ENCODE measurements around the gene PPP1R14C.

Gene PPP1R14C

DNA sequence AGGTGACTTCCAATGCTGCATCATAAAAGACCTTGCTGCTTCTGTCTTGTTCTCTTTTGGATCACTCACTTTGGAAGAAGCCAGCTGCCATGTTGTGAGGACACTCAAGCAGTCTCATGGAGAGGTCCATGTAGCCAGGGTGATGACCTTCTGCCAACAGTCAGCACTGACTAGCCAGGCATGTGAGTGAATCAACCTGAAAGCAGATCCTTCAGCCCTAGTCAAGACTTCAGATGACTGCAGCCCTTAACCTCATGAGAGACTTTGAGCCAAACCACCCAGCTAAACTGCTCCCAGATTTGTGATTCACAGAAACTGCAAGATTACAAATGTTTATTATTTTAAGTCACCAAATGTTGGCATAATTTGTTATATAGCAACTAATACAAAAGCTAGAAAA is 140.0 kb downstream of the PPP1R14C start:
- H3K4me3 ChIP-seq (ENCODE audit: low read depth, low read length), result no peak overlapping the region
- TF ChIP-seq CTCF (IDR thresholded peaks at IDR 0.05; ENCODE audit: borderline replicate concordance, insufficient read depth, low read depth, low read length), result no peak

GRCh38 chr6:150286460-150286859 is 143.6 kb downstream of the PPP1R14C start:
- H3K4me3 ChIP-seq (ENCODE audit: low read depth, low read length), result no peak overlapping the region
- no peak for TF ChIP-seq CTCF (IDR thresholded peaks at IDR 0.05; ENCODE audit: borderline replicate concordance, insufficient read depth, low read depth, low read length)

GRCh38 chr6:150286912-150287311 is 144.1 kb downstream of the PPP1R14C start:
- no peak for TF ChIP-seq CTCF (IDR thresholded peaks at IDR 0.05; ENCODE audit: borderline replicate concordance, insufficient read depth, low read depth, low read length)
- H3K4me3 ChIP-seq (ENCODE audit: low read depth, low read length), result no peak overlapping the region

DNA sequence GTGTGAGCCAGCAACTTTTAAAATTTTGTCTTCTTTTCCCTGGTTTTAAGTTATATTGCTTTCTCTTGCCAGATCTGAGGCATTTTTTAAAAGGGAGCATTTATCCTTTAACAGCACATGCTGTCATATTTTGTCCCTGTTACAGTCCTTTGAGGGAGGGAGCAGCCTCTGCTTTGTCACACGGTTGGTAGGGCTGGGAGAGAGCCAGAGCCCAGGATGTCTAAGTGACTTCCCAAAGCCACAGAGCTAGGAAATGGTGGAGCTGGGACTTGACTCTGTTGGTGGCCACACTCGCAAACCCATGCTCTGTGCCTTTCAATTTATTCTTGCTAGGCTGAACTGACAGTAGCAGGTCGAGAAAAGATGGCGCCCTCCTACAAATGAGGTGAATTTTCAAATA is 145.6 kb downstream of the PPP1R14C start:
- no peak for TF ChIP-seq CTCF (IDR thresholded peaks at IDR 0.05; ENCODE audit: borderline replicate concordance, insufficient read depth, low read depth, low read length)
- no peak overlapping the region for H3K4me3 ChIP-seq (ENCODE audit: low read depth, low read length)

GRCh38 chr6:150289454-150290071 is 146.7 kb downstream of the PPP1R14C start:
- no peak for TF ChIP-seq CTCF (IDR thresholded peaks at IDR 0.05; ENCODE audit: borderline replicate concordance, insufficient read depth, low read depth, low read length)
- H3K4me3 ChIP-seq (ENCODE audit: low read depth, low read length), result no peak overlapping the region

DNA sequence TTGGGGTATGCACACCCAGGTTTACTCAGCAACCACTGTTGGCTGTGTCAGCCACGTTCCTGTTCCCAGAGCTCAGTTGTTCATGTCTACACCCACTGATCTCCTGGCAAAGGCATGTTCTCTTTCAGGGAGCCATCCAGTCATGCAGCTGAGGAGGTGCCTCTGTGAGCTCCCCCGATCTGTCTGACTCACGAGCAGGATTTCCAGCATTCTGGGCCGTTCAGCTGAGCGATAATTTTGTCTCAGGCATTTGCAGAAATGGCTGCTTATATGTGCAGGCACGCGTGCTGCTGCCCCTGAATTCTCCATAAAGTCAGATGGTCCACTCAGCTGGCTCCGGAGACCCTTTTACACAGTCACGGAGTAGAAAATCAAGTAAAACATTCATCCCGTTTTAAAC is 147.6 kb downstream of the PPP1R14C start:
- no peak for TF ChIP-seq CTCF (IDR thresholded peaks at IDR 0.05; ENCODE audit: borderline replicate concordance, insufficient read depth, low read depth, low read length)
- H3K4me3 ChIP-seq (ENCODE audit: low read depth, low read length), result no peak overlapping the region

DNA sequence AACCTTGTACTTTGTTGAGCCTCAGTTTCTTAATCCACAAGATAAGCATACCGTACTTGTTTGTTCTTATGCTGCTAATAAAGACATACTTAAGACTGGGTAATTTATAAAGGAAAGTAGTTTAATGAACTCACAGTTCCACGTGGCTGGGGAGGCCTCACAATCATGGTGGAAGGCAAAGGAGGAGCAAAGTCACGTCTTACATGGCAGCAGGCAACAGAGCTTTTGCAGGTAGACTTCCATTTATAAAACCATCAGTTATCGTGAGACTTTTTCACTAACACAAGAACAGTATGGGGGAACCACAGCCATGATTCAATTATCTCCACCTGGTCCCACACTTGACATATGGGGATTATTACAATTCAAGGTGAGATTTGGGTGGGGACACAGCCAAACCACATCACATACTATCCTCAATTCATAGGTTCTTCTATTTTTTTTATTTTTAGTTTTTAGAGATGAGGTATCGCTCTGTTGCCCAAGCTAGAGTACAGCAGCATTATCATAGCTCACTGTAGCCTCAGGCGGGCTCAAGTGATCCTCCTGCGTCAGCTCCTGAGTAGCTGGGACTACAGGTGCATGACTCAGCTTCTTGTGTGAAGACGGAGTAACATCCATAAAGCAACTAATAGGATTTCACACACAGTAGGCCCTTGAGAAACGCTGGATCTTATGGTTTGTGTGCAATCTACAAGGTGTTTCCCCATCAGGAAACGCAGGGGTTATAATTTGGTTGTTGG is 149.3 kb downstream of the PPP1R14C start:
- no peak overlapping the region for H3K4me3 ChIP-seq (ENCODE audit: low read depth, low read length)
- TF ChIP-seq CTCF (IDR thresholded peaks at IDR 0.05; ENCODE audit: borderline replicate concordance, insufficient read depth, low read depth, low read length), result no peak

All from GM12875 (cell line).